Fibroblast of the aortic adventitia (primary cell): ENCODE results near the gene ING3. TPM values are rescaled to one million over a fixed set of nuclear protein-coding genes. Genes with fewer than 3 reads are reported as not detected.
A peak's percentile ranks its signal among the peaks of the same experiment; 100 is the strongest.

Experiments used
- DNase-seq: peaks from one replicate; pipeline ENCODE4 v3.0.0-alpha.2; 2010; ENCODE audit warnings: low read depth
- H3K4me3 ChIP-seq: 2 replicates; pipeline ENCODE4 v1.5.1; 2011; ENCODE audit warnings: low read depth, mild to moderate bottlenecking, control low read depth, low read length, moderate library complexity
- total RNA-seq: library from RNA; depleted of rRNA; stranded (reverse); fragments of >200 nt; gene quantifications from 2 replicates; pipeline ENCODE4 v1.2.3, GENCODE V29; 2012; ENCODE audit warnings: low replicate concordance
- TF ChIP-seq, protein P1 (sequence below): IDR thresholded peaks from 2 replicates; pipeline ENCODE4 v1.5.1; 2011; ENCODE audit warnings: mild to moderate bottlenecking, low read length, control low read depth, inconsistent platforms; ENCODE audit not compliant: insufficient read depth

The ING3 gene
- total RNA-seq, 1 donor: 26.3 TPM

- peak overlapping the region; percentile 79 for H3K4me3 ChIP-seq
- DNase-seq: peak; percentile 78
- TF ChIP-seq, protein P1, sequence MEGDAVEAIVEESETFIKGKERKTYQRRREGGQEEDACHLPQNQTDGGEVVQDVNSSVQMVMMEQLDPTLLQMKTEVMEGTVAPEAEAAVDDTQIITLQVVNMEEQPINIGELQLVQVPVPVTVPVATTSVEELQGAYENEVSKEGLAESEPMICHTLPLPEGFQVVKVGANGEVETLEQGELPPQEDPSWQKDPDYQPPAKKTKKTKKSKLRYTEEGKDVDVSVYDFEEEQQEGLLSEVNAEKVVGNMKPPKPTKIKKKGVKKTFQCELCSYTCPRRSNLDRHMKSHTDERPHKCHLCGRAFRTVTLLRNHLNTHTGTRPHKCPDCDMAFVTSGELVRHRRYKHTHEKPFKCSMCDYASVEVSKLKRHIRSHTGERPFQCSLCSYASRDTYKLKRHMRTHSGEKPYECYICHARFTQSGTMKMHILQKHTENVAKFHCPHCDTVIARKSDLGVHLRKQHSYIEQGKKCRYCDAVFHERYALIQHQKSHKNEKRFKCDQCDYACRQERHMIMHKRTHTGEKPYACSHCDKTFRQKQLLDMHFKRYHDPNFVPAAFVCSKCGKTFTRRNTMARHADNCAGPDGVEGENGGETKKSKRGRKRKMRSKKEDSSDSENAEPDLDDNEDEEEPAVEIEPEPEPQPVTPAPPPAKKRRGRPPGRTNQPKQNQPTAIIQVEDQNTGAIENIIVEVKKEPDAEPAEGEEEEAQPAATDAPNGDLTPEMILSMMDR: no peak
Measured at GRCh38 chr7:120991581-120991980, 41.0 kb downstream of the ING3 start.

GRCh38 chr7:120992272-120992964 lies 41.8 kb downstream of the ING3 start:
- TF ChIP-seq, protein P1: no peak
- no peak for DNase-seq
- peak overlapping the region; percentile 79 for H3K4me3 ChIP-seq

DNA sequence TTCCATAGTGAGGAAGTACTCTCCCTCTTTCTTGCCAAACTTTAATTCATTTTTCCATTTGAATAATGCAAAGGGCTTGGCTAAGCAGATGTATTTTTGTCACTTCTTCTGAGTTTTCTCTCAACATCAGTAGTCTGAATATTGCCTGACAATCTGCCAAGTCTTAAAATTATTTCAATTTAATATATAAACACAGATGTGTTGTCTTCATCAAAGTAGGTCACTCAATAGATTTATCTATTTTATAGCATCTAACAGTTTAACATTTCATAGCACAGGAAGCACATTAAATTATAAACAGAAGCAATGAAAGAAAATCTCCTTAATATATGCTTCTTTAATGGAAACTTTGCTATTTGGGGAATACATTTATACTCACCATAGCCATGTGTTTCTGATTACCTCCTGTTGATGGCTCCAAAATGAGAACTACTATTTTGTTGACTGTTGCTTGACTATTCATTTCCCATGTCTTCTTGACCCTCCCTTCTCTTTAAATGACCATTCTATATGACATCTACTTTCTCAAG lies 42.5 kb downstream of the ING3 start:
- DNase-seq: no peak
- peak overlapping the region; percentile 79 for H3K4me3 ChIP-seq
- TF ChIP-seq, protein P1: no peak

- TF ChIP-seq, protein P1: no peak
- peak overlapping the region; percentile 7 for H3K4me3 ChIP-seq
- peak; percentile 61 for DNase-seq
Measured at GRCh38 chr7:120993553-120994191, 43.1 kb downstream of the ING3 start.

- DNase-seq: no peak
- H3K4me3 ChIP-seq: no peak overlapping the region
- TF ChIP-seq, protein P1: no peak
Measured at GRCh38 chr7:120994512-120995410, 44.2 kb downstream of the ING3 start.

GRCh38 chr7:120995654-120996053 lies 45.1 kb downstream of the ING3 start:
- DNase-seq: no peak
- TF ChIP-seq, protein P1: no peak
- H3K4me3 ChIP-seq: no peak overlapping the region
